H54 (cell line): Measurements from ENCODE around the gene MYO9B.

Experiments used
- DNase-seq: peaks from one replicate; pipeline ENCODE4 v3.0.0; 2011; ENCODE audit warnings: low spot score, mixed read lengths; ENCODE audit not compliant: insufficient read length
- FAIRE-seq: peaks from 3 replicates; lab custom pipeline; 2011; peaks lifted over from hg19 to GRCh38; lab: Jason Lieb, UNC
- POLR2A ChIP-seq: IDR thresholded peaks from 2 replicates; pipeline ENCODE4 v1.6.1; 2011; ENCODE audit warnings: low read depth, mild to moderate bottlenecking, low read length

MYO9B gene

DNA sequence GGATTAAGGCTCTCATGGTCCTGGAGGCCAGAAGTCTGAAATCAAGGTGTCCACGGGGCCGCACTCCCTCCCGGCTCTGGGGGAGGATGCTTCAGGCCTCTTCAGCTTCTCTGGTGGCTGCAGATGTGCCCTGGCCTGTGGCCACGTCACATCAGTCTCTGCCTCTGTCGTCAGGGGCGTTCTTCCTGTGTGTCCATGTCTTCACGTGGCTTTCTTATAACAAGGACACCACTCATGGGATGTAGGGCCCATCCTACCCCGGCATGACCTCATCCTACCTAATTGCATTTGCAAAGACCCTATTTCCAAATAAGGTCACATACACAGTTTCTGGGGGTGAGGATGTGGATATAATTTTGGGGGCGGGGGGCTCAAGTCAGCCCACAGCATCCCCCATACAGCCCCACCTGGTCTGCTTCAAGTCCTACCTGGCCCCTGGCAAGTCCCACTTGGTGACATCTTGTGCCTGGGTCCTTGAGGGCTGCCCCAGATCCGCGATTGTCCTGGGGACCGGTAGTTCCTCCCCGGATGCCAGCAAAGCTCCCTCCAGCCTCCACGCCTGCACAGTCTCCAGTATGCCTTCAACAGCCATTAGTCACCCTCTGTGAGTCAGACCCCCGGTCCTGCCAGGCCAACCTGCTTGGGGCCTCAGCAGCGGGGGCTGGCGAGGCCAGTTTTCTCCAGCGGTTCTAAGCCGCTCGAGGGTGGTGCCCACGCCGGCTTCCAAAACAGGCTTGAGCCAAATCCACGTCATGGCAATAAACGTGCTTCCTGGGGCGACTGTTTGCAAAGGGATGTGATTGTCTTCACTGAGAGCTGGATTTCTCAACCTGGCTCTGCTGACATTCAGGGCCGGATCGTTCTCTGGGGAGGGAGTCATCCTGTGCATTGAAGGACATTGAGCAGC lies 32.2 kb downstream of the MYO9B start:
- FAIRE-seq, result peak; percentile 78
- TF ChIP-seq POLR2A, result no peak
- peak; percentile 99 for DNase-seq

DNA sequence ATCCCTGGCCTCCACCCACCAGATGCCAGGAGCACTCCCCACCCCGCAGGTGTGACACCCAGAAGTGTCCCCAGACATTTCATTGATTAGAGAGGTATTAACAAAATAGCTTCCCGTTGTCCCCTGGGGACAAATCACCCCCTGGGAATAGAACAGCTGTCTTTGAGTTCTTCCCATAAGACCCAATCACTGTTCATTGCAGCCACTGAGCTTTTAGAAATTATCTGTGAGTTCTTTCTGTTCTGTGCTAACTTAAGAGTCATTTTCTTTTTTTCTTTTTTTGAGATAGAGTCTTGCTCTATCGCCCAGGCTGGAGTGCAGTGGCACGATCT lies 32.8 kb downstream of the MYO9B start:
- no peak for TF ChIP-seq POLR2A
- DNase-seq (no peak), FAIRE-seq (no peak)

GRCh38 chr19:17109300-17109699 lies 33.7 kb downstream of the MYO9B start:
- DNase-seq (no peak), FAIRE-seq (no peak)
- TF ChIP-seq POLR2A, result no peak

- no peak for TF ChIP-seq POLR2A
- FAIRE-seq (no peak), DNase-seq (no peak)
Measured at GRCh38 chr19:17109962-17110598, 34.5 kb downstream of the MYO9B start.

- DNase-seq (no peak), FAIRE-seq (no peak)
- TF ChIP-seq POLR2A, result no peak
Measured at GRCh38 chr19:17110599-17110966, 35.0 kb downstream of the MYO9B start.

DNA sequence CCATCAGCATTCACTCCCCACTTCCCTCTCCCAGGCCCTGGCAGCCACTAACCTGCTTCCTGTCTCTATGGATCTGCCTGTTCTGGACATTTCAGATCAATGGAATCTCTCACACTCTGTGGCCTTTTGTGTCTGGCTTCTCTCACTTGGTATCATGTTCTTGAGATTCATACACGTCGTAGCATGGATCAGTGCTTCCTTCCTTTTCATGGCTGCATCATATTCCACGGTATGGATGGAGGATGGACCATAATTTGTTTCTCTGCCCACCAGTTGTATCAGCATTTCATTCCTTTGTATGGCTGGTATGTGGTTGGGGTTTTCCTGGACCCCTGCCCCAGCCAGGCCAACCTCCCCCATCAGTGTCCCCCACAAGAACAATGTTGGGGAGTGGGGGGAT lies 36.2 kb downstream of the MYO9B start:
- FAIRE-seq (no peak), DNase-seq (no peak)
- no peak for TF ChIP-seq POLR2A

DNA sequence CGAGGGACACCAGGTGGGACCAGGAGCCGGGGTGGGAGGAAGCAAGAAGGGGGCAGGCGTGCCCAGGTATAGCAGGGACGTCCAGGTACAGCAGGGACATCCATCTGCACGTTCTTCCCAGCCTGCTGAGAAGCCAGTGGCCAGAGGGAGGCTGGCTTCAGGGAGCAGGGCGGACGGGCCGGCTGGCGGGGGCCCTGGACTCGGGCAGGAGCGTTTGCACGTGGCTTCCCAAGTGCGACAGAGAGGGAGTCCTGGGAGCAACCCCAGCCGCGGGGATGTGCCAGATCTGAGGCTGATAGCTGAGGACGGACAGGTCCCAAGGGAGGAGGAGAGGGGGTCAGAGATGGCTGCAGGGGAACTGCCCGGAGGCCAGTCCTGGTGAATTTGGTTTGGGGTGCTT lies 36.7 kb downstream of the MYO9B start:
- DNase-seq (no peak), FAIRE-seq (no peak)
- TF ChIP-seq POLR2A, result no peak

DNA sequence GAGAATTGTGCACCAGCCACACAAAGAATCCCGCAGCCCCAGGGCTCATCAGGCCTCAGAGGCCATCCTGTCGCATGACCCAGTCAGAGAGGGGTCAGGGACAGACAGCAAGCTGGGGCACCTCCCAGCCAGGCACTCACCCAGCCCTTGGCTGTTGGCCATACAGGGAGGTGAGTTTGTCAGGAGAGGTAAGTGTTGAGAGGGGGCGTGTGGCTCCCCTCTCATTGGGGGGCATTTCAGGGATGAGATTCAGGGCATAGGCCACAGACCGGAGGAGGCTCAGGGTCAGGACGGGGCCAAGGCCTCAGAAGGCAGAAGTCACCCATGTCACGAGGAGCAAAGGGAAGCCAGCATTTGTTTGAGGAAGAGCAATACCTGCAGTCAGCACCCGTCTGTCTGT lies 37.1 kb downstream of the MYO9B start:
- FAIRE-seq (no peak), DNase-seq (no peak)
- no peak for TF ChIP-seq POLR2A

- FAIRE-seq (no peak), DNase-seq (no peak)
- TF ChIP-seq POLR2A, result no peak
Measured at GRCh38 chr19:17113127-17113785, 37.7 kb downstream of the MYO9B start.

- DNase-seq (no peak), FAIRE-seq (no peak)
- TF ChIP-seq POLR2A, result no peak
Measured at GRCh38 chr19:17114414-17114831, 38.8 kb downstream of the MYO9B start.

- TF ChIP-seq POLR2A, result no peak
- no peak for FAIRE-seq
- no peak for DNase-seq
Measured at GRCh38 chr19:17116996-17117702, 41.6 kb downstream of the MYO9B start.

GRCh38 chr19:17118957-17119356 lies 43.4 kb downstream of the MYO9B start:
- FAIRE-seq (no peak), DNase-seq (no peak)
- TF ChIP-seq POLR2A, result no peak

GRCh38 chr19:17121736-17122293 lies 46.2 kb downstream of the MYO9B start:
- no peak for DNase-seq
- no peak for FAIRE-seq
- no peak for TF ChIP-seq POLR2A
